AG04450 (cell line): ENCODE measurements around the gene HOXB9. TPM values are rescaled to one million over a fixed set of nuclear protein-coding genes. Genes with fewer than 3 reads are reported as not detected.

Experiments used
- CTCF ChIA-PET: fragments of 300-600, 350-600 bp; formaldehyde crosslinking; extraction: SDS; loops from one replicate; lab custom pipeline; 2022; ENCODE audit warnings: antibody characterized with exemption, inconsistent platforms; lab: Charles Lee
- POLR2A ChIA-PET: fragments of 350-600 bp; formaldehyde crosslinking; extraction: SDS; loops from one replicate; lab custom pipeline; 2021; ENCODE audit warnings: antibody characterized with exemption, inconsistent platforms; lab: Yijun Ruan, JAX
- DNase-seq: peaks from one replicate; pipeline ENCODE4 v3.0.0-alpha.2; 2011; ENCODE audit warnings: low read depth, low spot score
- H3K27ac ChIP-seq: one replicate; pipeline ENCODE4 v1.5.1; 2012; ENCODE audit warnings: low read depth, low read length, control low read depth
- H3K27me3 ChIP-seq: one replicate; pipeline ENCODE4 v1.6.0; 2012; ENCODE audit warnings: low read length; ENCODE audit not compliant: control insufficient read depth, insufficient read depth
- H3K4me3 ChIP-seq: 2 replicates; pipeline ENCODE4 v1.5.1; 2011; ENCODE audit warnings: mild to moderate bottlenecking, low read depth, low read length, control low read depth
- H3K9me3 ChIP-seq: 2 replicates; pipeline ENCODE4 v1.5.1; 2012; ENCODE audit warnings: low read length; ENCODE audit not compliant: control insufficient read depth, insufficient read depth
- polyA plus RNA-seq: library from polyadenylated mRNA; depleted of rRNA; stranded (reverse); fragments of >200 nt; gene quantifications from 2 replicates; pipeline ENCODE4 v1.2.3, GENCODE V29; 2011
- TF ChIP-seq, protein P1 (sequence below): IDR thresholded peaks from 2 replicates; pipeline ENCODE4 v1.5.1; 2011; ENCODE audit warnings: low read depth, low read length, control low read depth, inconsistent platforms

HOXB9 gene
- polyA plus RNA-seq, 1 experiment: 0.02 TPM

DNA sequence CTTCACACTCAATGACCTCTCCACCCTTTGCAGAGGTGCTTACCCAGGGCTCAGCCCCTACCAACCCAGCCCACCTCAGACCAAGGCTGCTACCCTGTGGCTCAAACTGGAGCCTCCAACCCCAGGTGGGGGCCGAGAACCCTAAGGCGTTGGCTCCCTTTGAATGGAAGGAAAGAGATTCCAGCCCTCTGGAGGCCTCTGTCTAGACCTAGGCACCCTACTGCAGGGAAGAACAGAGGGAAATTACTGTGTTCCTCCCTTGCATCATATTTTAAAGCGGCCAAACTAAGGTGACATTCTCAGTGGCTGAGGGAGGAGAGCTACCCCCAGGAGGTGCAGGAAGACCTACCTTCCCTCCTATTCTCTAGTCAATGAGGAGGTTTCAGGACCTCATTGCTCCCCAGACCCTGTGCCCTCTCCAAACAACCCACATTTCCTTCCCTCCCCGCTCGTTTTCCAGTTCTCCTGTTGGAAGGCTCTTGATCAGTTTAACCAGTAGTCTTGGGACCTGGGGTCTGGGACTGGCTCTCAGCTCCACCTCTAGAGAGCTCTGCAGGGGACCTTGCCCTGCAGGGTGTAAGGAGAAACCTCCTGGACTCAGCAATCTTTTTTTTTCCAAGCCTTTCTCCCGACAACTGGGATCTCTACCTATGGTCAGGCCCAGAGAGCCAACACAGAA, 5.6 kb downstream of the HOXB9 start:
- peak overlapping the region; percentile 11 for H3K27ac ChIP-seq
- CTCF ChIA-PET: interaction anchor here (0.6 to 3.9 kb wide), 6 partner anchors 279 to 490 kb away, joined by 3 to 42 read pairs (median 4); no protein-coding TSS in a partner anchor

DNA sequence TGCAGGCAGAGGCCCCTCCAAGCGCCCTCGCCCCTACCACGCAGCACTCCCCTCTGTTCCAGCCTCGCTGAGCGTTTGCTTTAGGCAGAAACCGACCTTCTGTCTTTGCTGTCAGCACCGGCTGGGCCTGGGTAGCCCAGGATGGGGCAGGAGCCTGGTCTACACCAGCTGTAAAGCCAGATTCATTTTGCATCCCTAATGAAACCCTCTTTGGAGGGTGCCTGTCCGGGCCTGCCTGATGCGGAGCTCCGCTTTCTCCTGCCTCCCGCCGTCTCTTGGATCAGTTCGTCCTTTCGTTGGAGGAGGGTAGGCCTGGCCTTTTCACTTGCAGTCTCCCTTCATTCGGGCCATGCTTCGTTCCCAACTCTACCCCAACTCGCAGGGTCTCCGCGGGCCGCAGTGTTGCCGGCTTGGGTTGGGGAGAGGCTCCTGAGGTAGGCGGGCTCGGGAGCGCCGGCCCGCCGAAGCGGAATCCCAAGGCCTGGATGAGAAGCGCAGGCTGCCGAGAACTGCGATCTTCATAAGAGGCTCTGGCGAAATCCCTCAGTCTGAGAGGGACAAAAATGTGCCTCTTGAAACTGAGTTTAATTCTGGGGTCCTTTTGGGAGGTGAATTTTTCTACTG, 6.2 kb downstream of the HOXB9 start:
- Histone ChIP-seq H3K27me3 (peaks cover 97% of the 10 kb centered on the region), H3K9me3 (peaks cover 6% of the 10 kb centered on the region; the same call in 1 of the 2 replicates), H3K27ac (no peak overlapping the region), H3K4me3 (no peak overlapping the region)
- TF ChIP-seq, protein P1, sequence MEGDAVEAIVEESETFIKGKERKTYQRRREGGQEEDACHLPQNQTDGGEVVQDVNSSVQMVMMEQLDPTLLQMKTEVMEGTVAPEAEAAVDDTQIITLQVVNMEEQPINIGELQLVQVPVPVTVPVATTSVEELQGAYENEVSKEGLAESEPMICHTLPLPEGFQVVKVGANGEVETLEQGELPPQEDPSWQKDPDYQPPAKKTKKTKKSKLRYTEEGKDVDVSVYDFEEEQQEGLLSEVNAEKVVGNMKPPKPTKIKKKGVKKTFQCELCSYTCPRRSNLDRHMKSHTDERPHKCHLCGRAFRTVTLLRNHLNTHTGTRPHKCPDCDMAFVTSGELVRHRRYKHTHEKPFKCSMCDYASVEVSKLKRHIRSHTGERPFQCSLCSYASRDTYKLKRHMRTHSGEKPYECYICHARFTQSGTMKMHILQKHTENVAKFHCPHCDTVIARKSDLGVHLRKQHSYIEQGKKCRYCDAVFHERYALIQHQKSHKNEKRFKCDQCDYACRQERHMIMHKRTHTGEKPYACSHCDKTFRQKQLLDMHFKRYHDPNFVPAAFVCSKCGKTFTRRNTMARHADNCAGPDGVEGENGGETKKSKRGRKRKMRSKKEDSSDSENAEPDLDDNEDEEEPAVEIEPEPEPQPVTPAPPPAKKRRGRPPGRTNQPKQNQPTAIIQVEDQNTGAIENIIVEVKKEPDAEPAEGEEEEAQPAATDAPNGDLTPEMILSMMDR: no peak
- DNase-seq: no peak
- CTCF ChIA-PET: interaction anchor here (0.9 to 3.9 kb wide), 5 partner anchors 104 to 312 kb away, joined by 3 to 42 read pairs (median 10); no protein-coding TSS in a partner anchor
- POLR2A ChIA-PET: no interaction called here

More for the DNA sequence above, 5.6 kb downstream of the HOXB9 start:
- TF ChIP-seq, protein P1: no peak
- peaks cover 6% of the 10 kb centered on the region; the same call in 1 of the 2 replicates for H3K9me3 ChIP-seq
- DNase-seq: no peak
- H3K4me3 ChIP-seq: no peak overlapping the region
- peaks cover 96% of the 10 kb centered on the region for H3K27me3 ChIP-seq
- POLR2A ChIA-PET: no interaction called here

DNA sequence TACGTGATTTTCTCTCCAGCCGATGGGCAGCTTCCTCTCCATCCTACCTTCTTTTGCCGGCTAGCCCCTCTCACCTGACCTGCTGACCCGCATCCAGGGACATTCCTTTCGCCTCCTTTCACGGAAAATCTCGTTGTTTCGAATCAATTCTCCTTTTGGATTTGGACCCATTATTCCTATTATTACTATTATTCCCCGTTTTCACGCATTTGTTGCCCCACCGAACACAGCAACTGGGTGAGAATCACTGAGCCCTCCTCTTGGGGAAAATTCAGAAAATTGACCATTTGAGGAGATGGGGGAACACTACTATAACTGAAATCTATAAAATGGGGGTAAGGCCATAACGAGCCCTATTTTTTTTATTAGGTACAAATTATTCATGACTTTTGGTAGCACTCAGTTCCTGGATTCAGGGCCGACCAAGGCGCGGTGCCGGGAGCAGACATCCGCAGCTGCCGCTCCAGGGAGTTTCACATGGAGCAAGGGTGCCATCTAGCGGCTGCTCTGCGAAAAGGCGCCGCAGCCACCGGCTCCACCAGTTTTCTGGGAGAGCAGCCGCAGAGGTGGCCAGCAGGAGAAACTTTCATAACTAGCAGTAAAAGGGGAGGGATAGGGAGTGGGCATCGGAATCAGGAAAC, 7.8 kb downstream of the HOXB9 start:
- ChIA-PET POLR2A (interaction anchor here (1.2 kb wide), 1 partner anchor 25 kb away, joined by 3 read pairs; the partner anchor contains the start of gene HOXB5), CTCF (interaction anchor here (0.6 to 3.9 kb wide), 30 partner anchors 9 to 600 kb away, joined by 3 to 42 read pairs (median 4); partner anchors contain the start of gene HOXB5)
- peaks cover 6% of the 10 kb centered on the region; the same call in 1 of the 2 replicates for H3K9me3 ChIP-seq
- H3K4me3 ChIP-seq: no peak overlapping the region
- TF ChIP-seq, protein P1: peak; percentile 96
- no peak for DNase-seq
- H3K27me3 ChIP-seq: peaks cover 96% of the 10 kb centered on the region
- no peak overlapping the region for H3K27ac ChIP-seq

DNA sequence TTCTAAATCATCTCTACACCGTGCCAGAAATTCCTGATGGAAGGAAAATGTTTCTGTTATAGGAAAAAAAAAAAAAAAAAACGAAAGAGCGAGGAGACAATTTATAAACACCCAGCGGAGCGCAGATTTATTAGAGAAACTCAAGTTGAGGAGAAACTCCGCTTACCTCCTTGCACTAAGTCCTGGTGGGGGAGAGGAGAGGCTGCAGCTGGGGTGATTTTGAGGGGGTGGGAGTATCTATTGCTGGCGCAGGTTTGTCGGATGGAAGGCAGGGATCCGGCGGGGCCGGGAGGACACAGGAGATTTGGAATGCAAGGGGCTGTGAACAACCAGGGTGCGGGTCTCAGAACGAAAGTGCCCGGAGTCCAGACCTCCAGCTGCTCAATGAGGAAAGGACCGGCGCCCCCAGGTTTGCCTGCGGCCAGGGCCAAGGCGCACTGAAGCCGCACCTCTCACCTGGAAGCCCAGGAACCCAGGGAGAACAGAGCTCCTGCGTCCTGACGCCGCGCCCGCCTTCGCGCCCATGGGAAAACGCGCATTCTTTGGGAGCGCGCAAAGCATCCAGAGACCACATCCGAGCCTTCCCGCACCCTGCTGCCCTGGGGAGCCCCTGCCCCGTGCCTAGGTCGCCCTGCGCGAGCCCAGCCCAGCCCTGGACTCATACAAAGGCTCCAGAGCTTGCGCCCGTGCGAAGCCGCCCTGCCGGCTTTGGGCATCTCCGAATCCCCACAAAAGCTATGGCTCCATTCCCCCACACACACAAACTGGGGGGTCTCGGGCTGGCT, 8.5 kb downstream of the HOXB9 start:
- peaks cover 6% of the 10 kb centered on the region; the same call in 1 of the 2 replicates for H3K9me3 ChIP-seq
- H3K4me3 ChIP-seq: no peak overlapping the region
- no peak overlapping the region for H3K27ac ChIP-seq
- ChIA-PET POLR2A (interaction anchor here (1.2 kb wide), 1 partner anchor 24 kb away, joined by 3 read pairs; the partner anchor contains the start of gene HOXB5), CTCF (interaction anchor here (0.9 to 3.9 kb wide), 18 partner anchors 25 to 600 kb away, joined by 3 to 42 read pairs (median 4); partner anchors contain the start of gene HOXB5)
- H3K27me3 ChIP-seq: peaks cover 89% of the 10 kb centered on the region
- DNase-seq: no peak
- TF ChIP-seq, protein P1: no peak
